GM13976 (cell line): ENCODE data around the gene CTBP1.

ENCODE experiments used
- DNase-seq: peaks from one replicate; pipeline ENCODE4 v3.0.0; 2012; ENCODE audit warnings: low spot score
- in situ Hi-C: fragments of 300-500 bp; cut with MboI; formaldehyde crosslinking; loops from one replicate; pipeline ENCODE4 v1.12.0; 2022; ENCODE audit warnings: low sequenced_read_pairs, mixed read lengths, inconsistent platforms; ENCODE audit not compliant: unreplicated experiment
- TF ChIP-seq, protein P1 (sequence below): IDR thresholded peaks from 2 replicates; pipeline ENCODE4 v1.5.1; 2012; ENCODE audit warnings: borderline replicate concordance, mild to moderate bottlenecking; ENCODE audit not compliant: insufficient read depth; ENCODE audit errors: extremely low read depth, missing control alignments, control extremely low read depth

Gene CTBP1

GRCh38 chr4:1204828-1205585 is 43.9 kb downstream of the CTBP1 start:
- TF ChIP-seq, protein P1, sequence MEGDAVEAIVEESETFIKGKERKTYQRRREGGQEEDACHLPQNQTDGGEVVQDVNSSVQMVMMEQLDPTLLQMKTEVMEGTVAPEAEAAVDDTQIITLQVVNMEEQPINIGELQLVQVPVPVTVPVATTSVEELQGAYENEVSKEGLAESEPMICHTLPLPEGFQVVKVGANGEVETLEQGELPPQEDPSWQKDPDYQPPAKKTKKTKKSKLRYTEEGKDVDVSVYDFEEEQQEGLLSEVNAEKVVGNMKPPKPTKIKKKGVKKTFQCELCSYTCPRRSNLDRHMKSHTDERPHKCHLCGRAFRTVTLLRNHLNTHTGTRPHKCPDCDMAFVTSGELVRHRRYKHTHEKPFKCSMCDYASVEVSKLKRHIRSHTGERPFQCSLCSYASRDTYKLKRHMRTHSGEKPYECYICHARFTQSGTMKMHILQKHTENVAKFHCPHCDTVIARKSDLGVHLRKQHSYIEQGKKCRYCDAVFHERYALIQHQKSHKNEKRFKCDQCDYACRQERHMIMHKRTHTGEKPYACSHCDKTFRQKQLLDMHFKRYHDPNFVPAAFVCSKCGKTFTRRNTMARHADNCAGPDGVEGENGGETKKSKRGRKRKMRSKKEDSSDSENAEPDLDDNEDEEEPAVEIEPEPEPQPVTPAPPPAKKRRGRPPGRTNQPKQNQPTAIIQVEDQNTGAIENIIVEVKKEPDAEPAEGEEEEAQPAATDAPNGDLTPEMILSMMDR: no peak
- in situ Hi-C loops: no loop called here
- DNase-seq: no peak

- in situ Hi-C loops: no loop called here
- TF ChIP-seq, protein P1: no peak
- no peak for DNase-seq
Observed at GRCh38 chr4:1204286-1204827, 44.6 kb downstream of the CTBP1 start.

DNA sequence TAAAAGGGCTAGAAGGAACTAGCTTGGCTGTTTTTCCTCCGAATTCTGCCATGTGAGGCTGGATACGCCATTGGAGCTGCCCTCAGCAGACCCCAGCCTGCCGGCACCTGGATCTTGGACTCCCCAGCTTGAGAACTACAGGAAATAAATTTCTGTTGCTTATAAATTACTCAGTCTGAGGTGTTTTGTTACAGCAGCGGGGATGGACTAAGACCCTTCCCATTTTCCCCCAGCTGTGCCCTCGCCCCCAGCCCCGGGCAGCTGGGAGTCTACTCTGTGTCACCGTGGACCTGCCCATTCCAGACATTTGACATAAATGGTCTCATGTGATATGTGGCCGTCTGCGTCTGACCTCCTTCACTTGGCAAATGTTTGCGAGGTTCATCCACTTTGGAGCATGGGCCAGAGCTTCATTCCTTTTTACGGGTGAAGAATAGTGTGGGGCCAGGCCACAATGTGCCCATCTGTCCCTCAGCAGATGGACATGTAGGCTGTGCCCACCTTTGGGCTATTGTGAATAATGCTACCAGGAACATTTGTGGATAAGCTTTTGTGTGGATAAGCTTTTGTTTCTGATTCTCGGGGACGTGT is 45.8 kb downstream of the CTBP1 start:
- in situ Hi-C loops: no loop called here
- DNase-seq: no peak
- TF ChIP-seq, protein P1: no peak

DNA sequence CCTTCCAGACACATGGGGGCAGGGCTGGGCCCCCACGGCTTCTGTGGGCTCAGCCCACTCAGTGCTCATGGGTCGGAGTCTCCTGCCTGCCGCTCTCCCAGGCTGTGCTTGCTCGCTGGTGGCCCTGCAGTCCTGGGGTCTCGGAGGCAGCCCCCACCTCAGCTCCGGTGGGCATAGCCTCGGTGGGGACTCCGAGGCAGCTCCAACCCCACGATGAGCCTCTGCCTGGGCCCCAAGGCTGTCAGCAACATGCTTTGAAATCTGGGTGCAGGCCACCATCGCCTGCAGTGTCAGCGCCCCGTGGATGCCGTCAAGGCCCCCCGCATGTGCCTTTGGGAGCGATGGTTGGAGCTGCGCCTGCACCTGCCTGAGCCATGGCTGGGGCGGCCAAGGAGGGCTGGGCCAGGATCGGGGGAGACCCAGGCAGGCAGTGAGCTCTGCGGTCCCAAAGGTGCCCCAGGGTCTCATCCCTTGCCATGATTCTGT is 46.4 kb downstream of the CTBP1 start:
- DNase-seq: no peak
- TF ChIP-seq, protein P1: no peak
- in situ Hi-C loops: no loop called here

DNA sequence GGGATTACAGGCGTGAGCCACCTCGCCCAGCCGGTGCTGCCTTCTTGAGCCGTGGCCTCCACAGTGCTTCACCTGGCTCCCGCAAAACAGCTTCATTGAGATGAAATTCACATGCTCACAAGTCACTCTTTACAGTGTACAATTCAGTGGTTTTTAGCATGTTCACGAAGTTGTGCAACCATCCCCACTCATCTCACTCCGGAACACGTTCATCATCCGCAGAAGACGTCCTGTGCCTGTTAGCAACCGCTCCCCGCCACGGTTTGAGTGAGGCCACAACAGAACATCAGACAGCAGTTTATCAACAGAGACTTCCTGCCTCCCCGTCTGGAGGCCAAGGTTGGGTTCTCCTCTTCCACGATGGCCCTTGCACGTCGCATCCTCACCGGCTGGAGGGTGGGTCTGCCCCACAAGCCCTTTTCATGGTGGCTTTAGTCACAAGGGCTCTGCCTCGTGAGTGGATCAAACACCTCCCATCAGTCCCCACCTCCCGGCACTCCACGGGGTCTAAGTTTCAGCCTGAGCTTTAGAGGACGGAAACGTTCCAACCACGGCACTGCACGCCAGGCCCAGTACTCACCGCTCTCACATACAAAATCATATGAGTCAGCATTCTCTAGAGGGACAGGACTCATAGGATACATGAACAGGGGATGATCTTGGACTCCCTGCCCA is 46.9 kb downstream of the CTBP1 start:
- TF ChIP-seq, protein P1: no peak

DNA sequence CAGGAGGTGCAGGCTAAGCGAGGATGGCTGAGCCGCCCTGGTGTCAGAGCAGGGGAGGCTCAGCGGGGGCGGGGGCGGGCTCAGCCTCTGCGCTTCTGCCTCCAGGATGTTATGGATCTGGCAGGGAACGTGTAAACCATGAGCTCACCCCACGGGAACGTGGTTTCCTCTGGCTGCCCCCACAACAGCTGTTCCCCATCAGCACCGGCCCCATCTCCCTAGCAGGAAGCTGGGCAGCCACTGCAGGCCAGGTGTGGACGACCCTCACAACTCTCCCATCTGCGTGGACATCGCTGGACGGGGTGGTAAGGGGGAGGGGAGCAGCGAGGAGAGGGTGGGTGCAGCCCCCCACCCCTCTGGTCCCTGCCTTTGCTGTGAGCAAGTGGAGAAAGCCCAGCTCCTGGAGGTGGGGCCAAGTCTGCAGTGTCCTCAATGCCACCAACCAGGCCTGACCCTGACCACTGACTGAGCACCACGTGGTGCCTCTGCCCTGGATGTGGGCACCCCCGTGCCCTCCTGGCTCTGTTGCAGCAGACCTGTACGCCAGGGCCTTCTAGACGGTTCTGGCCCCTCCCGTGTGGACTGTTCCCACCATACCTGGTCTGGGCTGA is 48.4 kb downstream of the CTBP1 start:
- in situ Hi-C loops: no loop called here
- DNase-seq: no peak
- TF ChIP-seq, protein P1: no peak

More for the DNA sequence above, 46.9 kb downstream of the CTBP1 start:
- DNase-seq: no peak
- in situ Hi-C loops: no loop called here
